Natural killer cell treated with Interleukin-12 subunit alpha and Interleukin-12 subunit beta and Interleukin-15 and Interleukin-18, amount 100 ng/mL, for 72 hours (primary cell): Measurements from ENCODE around the gene CREB5. TPM values are rescaled to one million over a fixed set of nuclear protein-coding genes. Genes with fewer than 3 reads are reported as not detected.

Source experiments
- ATAC-seq, 2 donors: fragments of 150-1000 bp; cut with Tn5 transposase in 1 of 2; sonication (Bioruptor Pico), chemical (Tn5 transposase) in 1 of 2; 2 replicates each; pipeline ENCODE4 v1.10.0; 2021
- DNase-seq: peaks from one replicate; pipeline ENCODE4 v3.0.0; 2022; ENCODE audit warnings: low spot score
- H3K27ac Mint-ChIP-seq, 2 donors: 1 replicate in 1 of 2; 2 replicates in 1 of 2; pipeline ENCODE4 v1.8.0; 2022; ENCODE audit warnings: mixed read lengths in 2 of 2, mild to moderate bottlenecking in 1 of 2, moderate library complexity in 1 of 2
- H3K27me3 Mint-ChIP-seq, 2 donors: 1 replicate in 1 of 2; 2 replicates in 1 of 2; pipeline ENCODE4 v1.8.0; 2022; ENCODE audit warnings: mixed read lengths in 2 of 2
- H3K36me3 Mint-ChIP-seq: one replicate; pipeline ENCODE4 v1.8.0; 2022; ENCODE audit warnings: mixed read lengths
- H3K4me1 Mint-ChIP-seq, 2 donors: 1 replicate in 1 of 2; 2 replicates in 1 of 2; pipeline ENCODE4 v1.8.0; 2022; ENCODE audit warnings: low read depth in 2 of 2, mixed read lengths in 2 of 2, mild to moderate bottlenecking in 1 of 2
- H3K4me3 Mint-ChIP-seq: one replicate; pipeline ENCODE4 v1.8.0; 2022; ENCODE audit warnings: mixed read lengths
- H3K9me3 Mint-ChIP-seq: 2 replicates; pipeline ENCODE4 v1.8.0; 2022; ENCODE audit warnings: mixed read lengths
- total RNA-seq, 2 donors: library from RNA; stranded (reverse); gene quantifications; one replicate each; pipeline ENCODE4 v1.2.3, GENCODE V29; 2022

CREB5 gene
- total RNA-seq, 2 donors from 2014 or later = 0.62 TPM; not detected in 1

- H3K27me3 Mint-ChIP-seq = peaks cover 37 to 58% of the 10 kb centered on the region in 2 donors
- no peaks in the 10 kb centered on the region for H3K4me1 Mint-ChIP-seq
- H3K27ac Mint-ChIP-seq = no peak overlapping the region
- DNase-seq = no peak
- no peak overlapping the region for H3K4me3 Mint-ChIP-seq
- H3K9me3 Mint-ChIP-seq = no peaks in the 10 kb centered on the region
- no peaks in the 10 kb centered on the region for H3K36me3 Mint-ChIP-seq
- no peak for ATAC-seq
Measured at GRCh38 chr7:28433699-28434219, 21.4 kb downstream of the CREB5 start.

GRCh38 chr7:28434510-28434909 lies 22.2 kb downstream of the CREB5 start:
- no peak for ATAC-seq
- H3K4me1 Mint-ChIP-seq = no peaks in the 10 kb centered on the region
- H3K36me3 Mint-ChIP-seq = no peaks in the 10 kb centered on the region
- no peak for DNase-seq
- no peak overlapping the region for H3K27ac Mint-ChIP-seq
- H3K4me3 Mint-ChIP-seq = no peak overlapping the region
- peaks cover 41 to 64% of the 10 kb centered on the region in 2 donors for H3K27me3 Mint-ChIP-seq
- H3K9me3 Mint-ChIP-seq = no peaks in the 10 kb centered on the region

- no peaks in the 10 kb centered on the region for H3K9me3 Mint-ChIP-seq
- no peaks in the 10 kb centered on the region for H3K36me3 Mint-ChIP-seq
- no peak overlapping the region for H3K27ac Mint-ChIP-seq
- ATAC-seq = no peak
- peaks cover 39 to 64% of the 10 kb centered on the region in 2 donors for H3K27me3 Mint-ChIP-seq
- H3K4me3 Mint-ChIP-seq = no peak overlapping the region
- no peaks in the 10 kb centered on the region for H3K4me1 Mint-ChIP-seq
- no peak for DNase-seq
Measured at GRCh38 chr7:28435152-28435551, 22.8 kb downstream of the CREB5 start.

- DNase-seq (no peak), ATAC-seq (no peak)
- Mint-ChIP-seq H3K27me3 (peaks cover 38 to 63% of the 10 kb centered on the region in 2 donors), H3K9me3 (no peaks in the 10 kb centered on the region), H3K36me3 (no peaks in the 10 kb centered on the region), H3K4me1 (no peaks in the 10 kb centered on the region), H3K4me3 (no peak overlapping the region), H3K27ac (no peak overlapping the region)
Measured at GRCh38 chr7:28435732-28436378, 23.5 kb downstream of the CREB5 start.

- Mint-ChIP-seq H3K9me3 (no peaks in the 10 kb centered on the region), H3K4me3 (no peak overlapping the region), H3K27me3 (peaks cover 44 to 75% of the 10 kb centered on the region in 2 donors), H3K36me3 (no peaks in the 10 kb centered on the region), H3K27ac (no peak overlapping the region), H3K4me1 (peaks cover 0 to 10% of the 10 kb centered on the region in 2 donors)
- DNase-seq = no peak
- ATAC-seq = no peak
Measured at GRCh38 chr7:28440055-28440601, 27.8 kb downstream of the CREB5 start.

- no peaks in the 10 kb centered on the region for H3K9me3 Mint-ChIP-seq
- no peaks in the 10 kb centered on the region for H3K36me3 Mint-ChIP-seq
- DNase-seq (no peak), ATAC-seq (peak; percentile 50 to 77)
- H3K4me1 Mint-ChIP-seq = peaks cover 0 to 10% of the 10 kb centered on the region in 2 donors
- H3K4me3 Mint-ChIP-seq = no peak overlapping the region
- H3K27me3 Mint-ChIP-seq = peaks cover 36 to 70% of the 10 kb centered on the region in 2 donors
- peak overlapping the region in 1 of 2 donors; percentile 22 for H3K27ac Mint-ChIP-seq
Measured at GRCh38 chr7:28442540-28443420, 30.5 kb downstream of the CREB5 start.

- Mint-ChIP-seq H3K27me3 (peaks cover 42 to 71% of the 10 kb centered on the region in 2 donors), H3K4me3 (no peak overlapping the region), H3K9me3 (no peaks in the 10 kb centered on the region), H3K36me3 (no peaks in the 10 kb centered on the region), H3K27ac (no peak overlapping the region), H3K4me1 (peaks cover 0 to 10% of the 10 kb centered on the region in 2 donors)
- no peak for DNase-seq
- no peak for ATAC-seq
Measured at GRCh38 chr7:28446131-28446530, 33.8 kb downstream of the CREB5 start.

- Mint-ChIP-seq H3K4me1 (peaks cover 0 to 9% of the 10 kb centered on the region in 2 donors), H3K27ac (no peak overlapping the region), H3K36me3 (no peaks in the 10 kb centered on the region), H3K9me3 (no peaks in the 10 kb centered on the region), H3K27me3 (peaks cover 39 to 69% of the 10 kb centered on the region in 2 donors), H3K4me3 (no peak overlapping the region)
- ATAC-seq (no peak), DNase-seq (no peak)
Measured at GRCh38 chr7:28447071-28447470, 34.8 kb downstream of the CREB5 start.

- no peak for DNase-seq
- Mint-ChIP-seq H3K36me3 (no peaks in the 10 kb centered on the region), H3K4me1 (no peaks in the 10 kb centered on the region), H3K9me3 (no peaks in the 10 kb centered on the region), H3K27ac (no peak overlapping the region), H3K27me3 (peaks cover 26 to 53% of the 10 kb centered on the region in 2 donors), H3K4me3 (no peak overlapping the region)
- ATAC-seq = no peak
Measured at GRCh38 chr7:28448708-28449107, 36.4 kb downstream of the CREB5 start.

GRCh38 chr7:28452681-28453080 lies 40.4 kb downstream of the CREB5 start:
- H3K4me3 Mint-ChIP-seq = no peak overlapping the region
- no peaks in the 10 kb centered on the region for H3K4me1 Mint-ChIP-seq
- H3K27ac Mint-ChIP-seq = no peak overlapping the region
- ATAC-seq (no peak), DNase-seq (no peak)
- peaks cover 18 to 50% of the 10 kb centered on the region in 2 donors for H3K27me3 Mint-ChIP-seq
- H3K9me3 Mint-ChIP-seq = no peaks in the 10 kb centered on the region
- H3K36me3 Mint-ChIP-seq = no peaks in the 10 kb centered on the region

- H3K4me3 Mint-ChIP-seq = no peak overlapping the region
- no peak overlapping the region for H3K27ac Mint-ChIP-seq
- H3K9me3 Mint-ChIP-seq = no peaks in the 10 kb centered on the region
- ATAC-seq = peak in 1 of 2 donors; percentile 40
- no peaks in the 10 kb centered on the region for H3K4me1 Mint-ChIP-seq
- peaks cover 10 to 38% of the 10 kb centered on the region in 2 donors for H3K27me3 Mint-ChIP-seq
- no peaks in the 10 kb centered on the region for H3K36me3 Mint-ChIP-seq
- DNase-seq = no peak
Measured at GRCh38 chr7:28455486-28455885, 43.2 kb downstream of the CREB5 start.

- no peaks in the 10 kb centered on the region for H3K9me3 Mint-ChIP-seq
- ATAC-seq (no peak), DNase-seq (no peak)
- H3K36me3 Mint-ChIP-seq = no peaks in the 10 kb centered on the region
- H3K4me3 Mint-ChIP-seq = no peak overlapping the region
- H3K27ac Mint-ChIP-seq = no peak overlapping the region
- no peaks in the 10 kb centered on the region for H3K4me1 Mint-ChIP-seq
- peaks cover 8 to 38% of the 10 kb centered on the region in 2 donors for H3K27me3 Mint-ChIP-seq
Measured at GRCh38 chr7:28456044-28456443, 43.7 kb downstream of the CREB5 start.

- ATAC-seq (peak in 1 of 2 donors; percentile 13), DNase-seq (no peak)
- Mint-ChIP-seq H3K4me3 (no peak overlapping the region), H3K36me3 (no peaks in the 10 kb centered on the region), H3K27ac (no peak overlapping the region), H3K27me3 (peaks cover 12 to 50% of the 10 kb centered on the region in 2 donors), H3K4me1 (no peaks in the 10 kb centered on the region), H3K9me3 (no peaks in the 10 kb centered on the region)
Measured at GRCh38 chr7:28458732-28459131, 46.4 kb downstream of the CREB5 start.

- Mint-ChIP-seq H3K27ac (no peak overlapping the region), H3K4me1 (no peaks in the 10 kb centered on the region), H3K27me3 (peaks cover 18 to 53% of the 10 kb centered on the region in 2 donors), H3K4me3 (no peak overlapping the region), H3K9me3 (no peaks in the 10 kb centered on the region), H3K36me3 (no peaks in the 10 kb centered on the region)
- DNase-seq (no peak), ATAC-seq (no peak)
Measured at GRCh38 chr7:28459306-28459705, 47.0 kb downstream of the CREB5 start.
